22Rv1 (cell line): ENCODE results near the gene PPP6R2.

Source experiments
- CTCF ChIP-seq: fragments of 450-650 bp; IDR thresholded peaks from 2 replicates; pipeline ENCODE4 v1.5.1; 2017; ENCODE audit warnings: mild to moderate bottlenecking
- ZFX ChIP-seq: fragments of 450-650 bp; IDR thresholded peaks from 2 replicates; pipeline ENCODE4 v1.6.1; 2017; ENCODE audit warnings: antibody characterized with exemption, borderline replicate concordance

GRCh38 chr22:50461536-50461935 is 118.4 kb downstream of the PPP6R2 start:
- TF ChIP-seq CTCF = no peak
- TF ChIP-seq ZFX = no peak
